ENCODE results near the gene EHD4.

Gene EHD4

DNA sequence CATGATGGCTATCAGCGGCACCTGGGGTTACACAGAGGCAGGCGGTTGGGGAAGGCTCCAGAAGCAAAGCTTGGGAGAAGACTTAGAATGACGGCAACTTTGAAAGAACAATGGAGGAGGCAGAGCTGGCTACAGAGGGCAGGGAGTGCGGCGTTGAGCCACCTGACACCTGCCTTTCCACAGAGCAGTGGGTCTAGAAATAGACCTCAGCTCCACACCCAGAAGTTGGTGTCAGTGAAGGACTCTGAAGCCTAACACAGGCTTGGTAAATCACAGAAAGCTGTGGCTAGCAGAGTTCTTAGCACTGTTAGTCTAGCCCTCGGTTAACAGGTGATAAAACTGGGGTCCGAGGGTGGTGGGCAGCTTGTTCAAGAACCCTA lies 23.1 kb upstream of the EHD4 start:
- no peak for DNase-seq (ENCODE audit: extremely low read depth in 1 of 2, low read depth in 1 of 2)

GRCh38 chr15:41994772-41995475 lies 22.6 kb upstream of the EHD4 start:
- no peak for DNase-seq (ENCODE audit: extremely low read depth in 1 of 2, low read depth in 1 of 2)

DNA sequence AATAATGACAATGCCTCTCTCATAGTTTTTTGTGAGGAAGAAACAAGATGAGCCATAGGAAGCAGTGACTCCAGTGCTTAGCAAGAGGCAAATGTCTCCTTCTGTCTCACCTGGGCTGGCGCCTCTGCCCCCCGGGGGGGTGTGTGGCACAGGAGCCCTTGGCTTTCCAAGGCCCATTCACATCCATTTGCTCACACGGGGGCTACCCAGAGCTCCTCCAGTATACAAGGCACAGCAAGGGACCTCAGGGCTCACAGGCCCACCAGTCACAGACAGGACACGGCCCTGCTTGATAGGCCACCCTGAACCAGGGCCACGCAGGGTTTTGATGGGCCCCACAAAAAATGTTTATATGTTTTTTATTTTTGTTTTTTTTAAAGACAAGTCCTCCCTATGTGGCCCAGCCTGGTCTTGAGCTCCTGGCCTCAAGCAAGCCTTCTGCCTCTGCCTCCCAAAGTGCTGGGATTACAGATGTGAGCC lies 21.9 kb upstream of the EHD4 start:
- no peak for DNase-seq (ENCODE audit: extremely low read depth in 1 of 2, low read depth in 1 of 2)

DNA sequence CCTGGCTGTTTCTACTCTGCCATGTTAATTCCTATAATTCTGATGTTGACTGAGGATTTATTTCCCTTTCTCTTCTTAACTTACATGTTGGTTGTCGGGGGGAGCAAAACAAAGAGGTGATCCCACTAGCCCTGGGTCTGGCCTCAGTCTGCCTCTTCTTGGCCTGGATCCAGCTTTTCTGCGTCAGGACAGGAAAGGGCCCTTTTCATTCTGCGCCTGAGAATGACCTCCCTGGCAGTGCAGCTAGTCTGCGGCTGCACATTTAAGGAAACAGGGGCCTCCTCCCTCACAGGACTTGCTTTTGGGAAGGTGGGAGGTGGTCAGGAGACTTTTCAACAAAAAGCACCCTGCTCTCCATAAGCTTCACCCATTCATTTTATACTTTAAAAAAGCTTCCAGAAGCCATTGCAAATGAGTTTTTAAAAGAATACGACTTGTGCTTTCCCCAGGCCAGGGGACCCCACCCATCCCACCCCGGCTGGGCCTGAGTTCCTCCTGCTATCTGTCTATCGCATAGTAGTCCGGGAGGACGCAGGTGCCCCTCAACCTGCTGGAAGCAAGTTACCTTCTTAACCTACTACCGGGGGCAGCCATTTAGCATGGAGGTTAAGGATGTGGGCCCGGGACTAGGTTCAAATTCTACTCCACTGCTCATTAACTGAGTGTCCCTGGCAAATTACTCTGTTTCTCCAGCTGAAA lies 21.3 kb upstream of the EHD4 start:
- no peak for DNase-seq (ENCODE audit: extremely low read depth in 1 of 2, low read depth in 1 of 2)

DNA sequence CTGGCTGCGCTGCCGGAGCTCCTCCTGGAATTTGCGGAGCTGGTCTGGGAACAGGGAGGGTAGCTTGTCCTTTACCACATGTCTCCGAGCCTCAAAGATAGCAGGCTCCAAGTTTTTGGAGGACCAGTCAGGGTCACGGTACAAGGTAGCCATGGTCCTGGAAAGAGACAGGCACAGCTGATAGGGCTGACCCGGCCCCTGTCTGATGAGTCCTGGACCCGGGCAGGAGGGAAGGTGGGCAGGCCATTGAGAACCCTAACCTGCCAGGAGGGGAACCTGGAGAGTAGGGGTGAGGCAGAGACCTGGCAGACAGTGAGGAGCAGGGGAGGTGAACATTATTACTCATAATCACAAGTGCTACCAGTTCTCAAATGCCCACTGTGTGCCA lies 20.4 kb upstream of the EHD4 start:
- DNase-seq (ENCODE audit: extremely low read depth in 1 of 2, low read depth in 1 of 2): no peak

DNA sequence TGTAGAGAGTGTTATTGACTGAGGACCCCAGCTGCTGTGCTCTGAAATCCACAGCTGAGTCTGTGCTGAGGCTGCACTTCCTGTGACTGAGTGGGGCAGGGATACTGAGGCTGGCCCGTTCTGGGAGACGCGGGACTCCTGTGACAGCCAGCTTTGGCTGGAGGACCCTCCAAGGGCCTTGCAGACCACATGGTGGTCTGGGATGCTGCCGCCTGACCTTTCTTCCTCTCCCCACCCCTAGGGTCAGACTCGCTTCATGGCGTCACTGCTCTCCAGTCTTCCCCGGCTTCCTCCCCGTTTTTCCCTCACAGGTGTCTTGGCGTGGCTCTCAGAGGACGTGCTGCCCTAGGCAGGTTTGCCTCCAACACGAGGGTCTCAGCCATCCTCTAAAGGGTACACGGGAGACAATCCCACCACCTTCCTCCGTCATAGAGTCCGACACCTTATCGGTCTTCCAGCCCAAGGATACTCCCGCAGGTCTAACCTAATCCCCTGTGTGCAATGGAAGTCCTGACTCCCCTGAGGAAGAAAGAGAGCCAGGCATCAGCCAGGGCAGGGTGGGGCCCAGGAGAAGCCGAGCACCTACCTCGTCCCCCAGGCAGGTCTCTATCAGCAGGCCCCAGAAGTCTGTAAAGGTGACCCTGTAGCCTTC lies 19.9 kb upstream of the EHD4 start:
- DNase-seq (ENCODE audit: extremely low read depth in 1 of 2, low read depth in 1 of 2): no peak

GRCh38 chr15:41990691-41991090 lies 18.3 kb upstream of the EHD4 start:
- no peak for DNase-seq (ENCODE audit: extremely low read depth in 1 of 2, low read depth in 1 of 2)

DNA sequence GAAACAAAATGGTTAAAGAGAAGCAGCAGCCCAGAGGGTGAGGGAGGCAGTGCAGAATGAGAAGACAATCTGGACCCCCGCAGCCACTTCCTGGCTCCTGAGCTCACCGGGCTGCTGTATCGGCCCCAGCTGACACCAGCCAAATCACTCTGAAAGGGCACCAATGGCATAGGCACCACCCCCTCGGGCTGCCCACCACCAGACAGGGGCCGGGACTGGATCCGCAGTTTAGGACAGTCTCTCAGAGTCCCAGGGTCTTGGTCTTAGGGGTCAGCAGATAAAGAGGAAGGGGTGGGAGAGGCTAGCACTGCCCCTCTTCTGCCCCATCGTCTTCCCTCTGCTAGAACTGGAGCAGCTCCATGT lies 17.9 kb upstream of the EHD4 start:
- no peak for DNase-seq (ENCODE audit: extremely low read depth in 1 of 2, low read depth in 1 of 2)

DNA sequence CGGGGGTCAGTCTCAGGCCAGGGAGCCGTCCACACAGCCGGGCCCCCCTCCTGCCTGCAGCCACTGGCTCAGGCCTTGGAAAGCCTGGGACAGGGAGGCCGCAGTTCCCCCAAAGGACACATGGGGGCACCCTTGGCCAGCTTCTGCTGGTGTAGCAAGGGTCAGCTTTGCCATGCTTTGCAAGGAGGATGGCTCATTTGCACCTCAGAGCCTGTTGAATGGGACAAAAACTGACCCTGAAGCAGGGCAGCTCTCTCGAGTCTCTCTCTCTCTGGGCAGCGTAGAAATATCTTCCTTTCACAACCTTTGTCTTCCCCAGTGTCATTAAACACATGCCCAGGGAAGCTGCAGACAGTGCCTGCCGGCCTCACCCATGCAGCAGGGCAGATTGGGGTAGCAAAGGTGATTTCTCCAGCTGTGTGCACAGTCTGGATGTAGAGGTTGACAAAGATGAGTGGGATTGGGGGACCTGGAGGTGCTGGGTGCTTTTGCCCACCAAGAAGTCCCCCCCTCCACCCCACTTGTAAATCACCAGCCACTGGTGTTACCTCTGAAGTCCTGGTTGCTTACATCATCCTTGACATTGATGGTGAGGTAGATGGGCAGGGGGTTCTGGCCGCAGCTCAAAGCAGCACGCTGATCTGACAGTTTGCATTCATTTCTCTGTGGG lies 17.4 kb upstream of the EHD4 start:
- peak; percentile 60 to 72 for DNase-seq (ENCODE audit: extremely low read depth in 1 of 2, low read depth in 1 of 2)

- DNase-seq (ENCODE audit: extremely low read depth in 1 of 2, low read depth in 1 of 2): no peak
These were observed 16.7 kb upstream of the EHD4 start for GRCh38 chr15:41988896-41989572.

DNA sequence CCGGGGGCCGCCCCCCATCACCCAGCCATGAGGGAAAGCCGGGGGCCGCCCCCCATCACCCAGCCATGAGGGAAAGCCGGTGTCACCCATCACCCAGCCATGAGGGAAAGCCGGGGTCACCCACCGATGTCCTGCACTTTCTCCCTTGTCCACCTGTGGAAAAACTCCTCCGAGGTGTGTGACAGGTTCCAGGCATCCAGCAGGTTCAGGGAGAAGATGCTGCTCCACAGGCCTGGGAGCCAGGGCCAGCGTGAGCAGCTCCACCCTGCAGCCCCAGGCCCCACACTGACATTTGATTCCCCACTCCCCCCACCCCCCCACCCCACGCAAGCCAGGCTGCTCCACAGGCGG lies 15.5 kb upstream of the EHD4 start:
- DNase-seq (ENCODE audit: extremely low read depth in 1 of 2, low read depth in 1 of 2): no peak

- DNase-seq (ENCODE audit: extremely low read depth in 1 of 2, low read depth in 1 of 2): no peak
These were observed 15.0 kb upstream of the EHD4 start for GRCh38 chr15:41987246-41987924.

- no peak for DNase-seq (ENCODE audit: extremely low read depth in 1 of 2, low read depth in 1 of 2)
These were observed 13.1 kb upstream of the EHD4 start for GRCh38 chr15:41985236-41986160.

- no peak for DNase-seq (ENCODE audit: extremely low read depth in 1 of 2, low read depth in 1 of 2)
These were observed 12.3 kb upstream of the EHD4 start for GRCh38 chr15:41984622-41985021.

GRCh38 chr15:41983621-41984571 lies 11.5 kb upstream of the EHD4 start:
- no peak for DNase-seq (ENCODE audit: extremely low read depth in 1 of 2, low read depth in 1 of 2)

GRCh38 chr15:41983221-41983620 lies 10.9 kb upstream of the EHD4 start:
- DNase-seq (ENCODE audit: extremely low read depth in 1 of 2, low read depth in 1 of 2): no peak

- DNase-seq (ENCODE audit: extremely low read depth in 1 of 2, low read depth in 1 of 2): no peak
These were observed 10.0 kb upstream of the EHD4 start for GRCh38 chr15:41982133-41982930.

Measured in stimulated activated CD8-positive, alpha-beta memory T cell treated with anti-CD3 and anti-CD28 coated beads, Interleukin-7, amount 100 ng/mL, for 48 hours (primary cell).